ENCODE measurements around the gene MRPL2. TPM values are rescaled to one million over a fixed set of nuclear protein-coding genes. Genes with fewer than 3 reads are reported as not detected.

Gene MRPL2
- total and polyA plus RNA-seq, 2 donors (not counting 1 experiment from before 2014, with no cell fraction given), result 18.2 to 20.3 TPM

DNA sequence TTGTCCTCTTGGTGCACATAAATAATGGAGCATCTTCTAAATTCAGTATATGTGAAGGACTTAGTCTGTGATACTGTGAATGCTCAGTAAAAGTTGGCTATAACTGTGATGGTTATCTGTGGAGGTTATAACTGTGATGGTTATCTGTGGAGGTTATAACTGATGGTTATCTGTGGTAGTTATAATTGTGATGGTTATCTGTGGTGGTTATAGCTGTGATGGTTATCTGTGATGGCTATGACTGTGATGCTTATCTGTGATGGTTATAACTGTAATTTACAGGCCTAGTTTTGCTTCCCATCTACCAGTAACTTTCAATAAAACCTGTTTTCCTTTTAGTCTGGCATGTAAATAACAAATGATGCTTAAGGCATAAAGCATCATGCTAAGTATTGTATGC, 33.4 kb upstream of the MRPL2 start:
- Histone ChIP-seq H3K27ac (ENCODE audit: insufficient read depth, low read length) (no peak overlapping the region), H3K27me3 (ENCODE audit: control insufficient read depth, insufficient read depth, low read length) (no peaks in the 10 kb centered on the region), H3K4me1 (ENCODE audit: control insufficient read depth, extremely low read depth, insufficient read depth, low read length) (peaks cover 21% of the 10 kb centered on the region), H3K9me3 (ENCODE audit: control insufficient read depth, insufficient read depth, low read depth, low read length) (no peaks in the 10 kb centered on the region), H2AFZ (ENCODE audit: low read length) (no peak overlapping the region), H3K4me2 (ENCODE audit: extremely low read depth, insufficient read depth, low read length) (no peak overlapping the region), H4K20me1 (ENCODE audit: control insufficient read depth, extremely low read depth, insufficient read depth, low read length) (no peaks in the 10 kb centered on the region), H3K36me3 (ENCODE audit: control insufficient read depth, insufficient read depth, low read length) (no peaks in the 10 kb centered on the region), H3K9ac (ENCODE audit: insufficient read depth, low read length) (no peak overlapping the region), H3K4me3 (replicated peaks in 1 of 4; ENCODE audit: control extremely low read depth in 1 of 4, insufficient read depth in 1 of 4, low read depth in 3 of 4, low read length in 4 of 4) (no peak overlapping the region), H3K79me2 (ENCODE audit: control insufficient read depth, insufficient read depth, low read length) (peaks cover 2% of the 10 kb centered on the region)
- no peak for DNase-seq (ENCODE audit: low read depth in 2 of 2)
- no peak for TF ChIP-seq EZH2 (IDR thresholded peaks at IDR 0.05; ENCODE audit: low read length, missing control alignments)
- TF ChIP-seq, protein P1, sequence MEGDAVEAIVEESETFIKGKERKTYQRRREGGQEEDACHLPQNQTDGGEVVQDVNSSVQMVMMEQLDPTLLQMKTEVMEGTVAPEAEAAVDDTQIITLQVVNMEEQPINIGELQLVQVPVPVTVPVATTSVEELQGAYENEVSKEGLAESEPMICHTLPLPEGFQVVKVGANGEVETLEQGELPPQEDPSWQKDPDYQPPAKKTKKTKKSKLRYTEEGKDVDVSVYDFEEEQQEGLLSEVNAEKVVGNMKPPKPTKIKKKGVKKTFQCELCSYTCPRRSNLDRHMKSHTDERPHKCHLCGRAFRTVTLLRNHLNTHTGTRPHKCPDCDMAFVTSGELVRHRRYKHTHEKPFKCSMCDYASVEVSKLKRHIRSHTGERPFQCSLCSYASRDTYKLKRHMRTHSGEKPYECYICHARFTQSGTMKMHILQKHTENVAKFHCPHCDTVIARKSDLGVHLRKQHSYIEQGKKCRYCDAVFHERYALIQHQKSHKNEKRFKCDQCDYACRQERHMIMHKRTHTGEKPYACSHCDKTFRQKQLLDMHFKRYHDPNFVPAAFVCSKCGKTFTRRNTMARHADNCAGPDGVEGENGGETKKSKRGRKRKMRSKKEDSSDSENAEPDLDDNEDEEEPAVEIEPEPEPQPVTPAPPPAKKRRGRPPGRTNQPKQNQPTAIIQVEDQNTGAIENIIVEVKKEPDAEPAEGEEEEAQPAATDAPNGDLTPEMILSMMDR (conservative IDR thresholded peaks at IDR 0.05 in 1 of 2, IDR thresholded peaks at IDR 0.05 in 1 of 2; ENCODE audit: low read depth in 1 of 2, low read length in 2 of 2), result no peak

DNA sequence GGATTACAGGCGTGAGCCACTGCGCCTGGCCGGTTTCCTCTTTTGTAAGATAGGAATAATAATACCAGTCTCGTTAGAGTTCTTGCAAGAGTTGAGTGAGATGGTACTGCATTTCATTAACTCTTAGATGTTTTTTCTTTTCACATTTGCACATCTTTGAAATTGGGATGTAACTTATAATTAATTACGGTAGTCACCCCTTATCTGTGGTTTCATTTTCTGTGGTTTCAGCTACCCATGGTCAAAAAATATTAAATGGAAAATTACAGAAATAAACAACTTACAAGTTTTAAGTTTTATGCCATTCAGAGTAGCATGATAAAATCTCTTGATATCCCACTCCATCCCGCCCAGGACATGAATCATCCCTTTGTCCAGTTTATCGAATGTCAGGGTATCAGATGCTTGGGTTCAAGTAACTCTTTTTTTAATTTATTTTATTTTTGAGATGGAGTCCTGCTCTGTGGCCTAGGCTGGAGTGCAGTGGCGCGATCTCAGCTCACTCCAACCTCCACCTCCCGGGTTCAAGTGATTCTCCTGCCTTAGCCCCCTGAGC, 32.3 kb upstream of the MRPL2 start:
- H3K4me1 ChIP-seq (ENCODE audit: control insufficient read depth, extremely low read depth, insufficient read depth, low read length), result peaks cover 14% of the 10 kb centered on the region
- H3K79me2 ChIP-seq (ENCODE audit: control insufficient read depth, insufficient read depth, low read length), result peaks cover 2% of the 10 kb centered on the region
- DNase-seq (ENCODE audit: low read depth in 2 of 2), result no peak

DNA sequence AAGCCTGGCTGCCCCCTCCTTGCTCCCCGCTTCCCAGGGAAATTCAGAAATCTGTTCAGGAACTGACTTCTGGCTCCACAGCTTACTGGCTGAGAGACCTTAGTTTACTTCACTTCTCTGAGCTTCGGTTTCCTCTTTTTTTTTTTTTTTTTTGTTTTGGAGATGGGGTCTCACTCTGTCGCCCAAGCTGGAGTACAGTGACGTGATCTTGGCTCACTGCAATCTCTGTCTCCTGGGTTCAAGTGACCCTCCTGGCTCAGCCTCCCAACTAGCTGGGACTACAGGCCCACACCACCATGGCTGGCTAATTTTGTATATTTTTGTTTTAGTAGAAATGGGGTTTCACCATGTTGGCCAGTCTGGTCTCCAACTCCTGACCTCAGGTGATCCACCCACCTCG, 31.8 kb upstream of the MRPL2 start:
- no peaks in the 10 kb centered on the region for H3K27me3 ChIP-seq (ENCODE audit: control insufficient read depth, insufficient read depth, low read length)
- DNase-seq (ENCODE audit: low read depth in 2 of 2), result no peak
- no peak overlapping the region for H2AFZ ChIP-seq (ENCODE audit: low read length)
- no peak overlapping the region for H3K4me3 ChIP-seq (replicated peaks in 1 of 4; ENCODE audit: control extremely low read depth in 1 of 4, insufficient read depth in 1 of 4, low read depth in 3 of 4, low read length in 4 of 4)
- H3K4me1 ChIP-seq (ENCODE audit: control insufficient read depth, extremely low read depth, insufficient read depth, low read length), result peaks cover 10% of the 10 kb centered on the region
- peaks cover 2% of the 10 kb centered on the region for H3K79me2 ChIP-seq (ENCODE audit: control insufficient read depth, insufficient read depth, low read length)
- no peaks in the 10 kb centered on the region for H4K20me1 ChIP-seq (ENCODE audit: control insufficient read depth, extremely low read depth, insufficient read depth, low read length)
- no peaks in the 10 kb centered on the region for H3K36me3 ChIP-seq (ENCODE audit: control insufficient read depth, insufficient read depth, low read length)
- no peak overlapping the region for H3K27ac ChIP-seq (ENCODE audit: insufficient read depth, low read length)
- no peak overlapping the region for H3K9ac ChIP-seq (ENCODE audit: insufficient read depth, low read length)
- H3K4me2 ChIP-seq (ENCODE audit: extremely low read depth, insufficient read depth, low read length), result no peak overlapping the region
- TF ChIP-seq EZH2 (IDR thresholded peaks at IDR 0.05; ENCODE audit: low read length, missing control alignments), result no peak
- TF ChIP-seq, protein P1 (conservative IDR thresholded peaks at IDR 0.05 in 1 of 2, IDR thresholded peaks at IDR 0.05 in 1 of 2; ENCODE audit: low read depth in 1 of 2, low read length in 2 of 2), result no peak
- no peaks in the 10 kb centered on the region for H3K9me3 ChIP-seq (ENCODE audit: control insufficient read depth, insufficient read depth, low read depth, low read length)

More for the DNA sequence above, 32.3 kb upstream of the MRPL2 start:
- no peaks in the 10 kb centered on the region for H3K36me3 ChIP-seq (ENCODE audit: control insufficient read depth, insufficient read depth, low read length)
- no peak overlapping the region for H3K4me3 ChIP-seq (replicated peaks in 1 of 4; ENCODE audit: control extremely low read depth in 1 of 4, insufficient read depth in 1 of 4, low read depth in 3 of 4, low read length in 4 of 4)
- H2AFZ ChIP-seq (ENCODE audit: low read length), result no peak overlapping the region
- H3K4me2 ChIP-seq (ENCODE audit: extremely low read depth, insufficient read depth, low read length), result no peak overlapping the region
- H3K9me3 ChIP-seq (ENCODE audit: control insufficient read depth, insufficient read depth, low read depth, low read length), result no peaks in the 10 kb centered on the region
- no peak for TF ChIP-seq EZH2 (IDR thresholded peaks at IDR 0.05; ENCODE audit: low read length, missing control alignments)
- TF ChIP-seq, protein P1 (conservative IDR thresholded peaks at IDR 0.05 in 1 of 2, IDR thresholded peaks at IDR 0.05 in 1 of 2; ENCODE audit: low read depth in 1 of 2, low read length in 2 of 2), result no peak
- no peaks in the 10 kb centered on the region for H3K27me3 ChIP-seq (ENCODE audit: control insufficient read depth, insufficient read depth, low read length)
- H3K9ac ChIP-seq (ENCODE audit: insufficient read depth, low read length), result no peak overlapping the region
- H4K20me1 ChIP-seq (ENCODE audit: control insufficient read depth, extremely low read depth, insufficient read depth, low read length), result no peaks in the 10 kb centered on the region
- no peak overlapping the region for H3K27ac ChIP-seq (ENCODE audit: insufficient read depth, low read length)

Measured in fibroblast of lung (primary cell).